Measurements from ENCODE around the gene PRR5. TPM values are rescaled to one million over a fixed set of nuclear protein-coding genes. Genes with fewer than 3 reads are reported as not detected.
"Not testable (repeated sequence)": the region's sequence is repeated elsewhere in the genome, so short reads cannot be mapped to it uniquely, and the experiment has no call there.

PRR5 gene
- polyA plus RNA-seq, 3 donors = 33.5 to 36.1 (median 35.3) TPM

DNA sequence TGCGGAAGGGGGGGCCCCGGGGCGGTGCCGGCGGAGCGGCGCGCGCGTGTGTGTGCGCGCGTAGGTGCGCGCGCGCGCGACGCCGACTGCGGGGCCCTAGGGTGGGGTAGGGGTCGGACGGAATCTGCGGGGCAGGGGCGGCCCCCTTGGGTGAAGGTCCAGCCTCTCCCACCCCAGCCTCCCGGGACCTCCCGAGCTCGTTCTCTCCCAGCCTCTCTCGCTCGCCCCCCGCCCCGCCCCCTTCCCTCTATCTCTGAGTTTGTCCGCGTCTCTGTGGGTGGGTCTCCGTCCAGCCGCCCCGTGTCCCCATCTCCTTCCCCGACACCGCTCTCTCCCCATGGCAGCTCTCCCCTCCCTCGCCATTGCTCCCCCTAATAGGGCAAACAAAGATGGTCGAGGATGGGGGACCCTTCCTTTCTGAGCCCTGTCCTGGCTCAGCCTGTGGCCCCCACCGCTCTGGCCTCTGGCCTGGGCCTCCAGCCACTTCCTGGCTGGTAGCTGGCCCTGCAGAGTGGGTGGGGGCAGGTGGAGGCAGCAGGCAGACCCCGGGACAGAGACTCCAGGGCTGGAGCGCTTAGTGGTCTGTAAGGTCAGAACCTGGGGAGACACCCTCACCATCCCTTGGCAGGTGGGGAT, 33.0 kb upstream of the PRR5 start:
- DNase-seq = no peak

GRCh38 chr22:44669561-44669976, 32.4 kb upstream of the PRR5 start:
- no peak for DNase-seq

DNA sequence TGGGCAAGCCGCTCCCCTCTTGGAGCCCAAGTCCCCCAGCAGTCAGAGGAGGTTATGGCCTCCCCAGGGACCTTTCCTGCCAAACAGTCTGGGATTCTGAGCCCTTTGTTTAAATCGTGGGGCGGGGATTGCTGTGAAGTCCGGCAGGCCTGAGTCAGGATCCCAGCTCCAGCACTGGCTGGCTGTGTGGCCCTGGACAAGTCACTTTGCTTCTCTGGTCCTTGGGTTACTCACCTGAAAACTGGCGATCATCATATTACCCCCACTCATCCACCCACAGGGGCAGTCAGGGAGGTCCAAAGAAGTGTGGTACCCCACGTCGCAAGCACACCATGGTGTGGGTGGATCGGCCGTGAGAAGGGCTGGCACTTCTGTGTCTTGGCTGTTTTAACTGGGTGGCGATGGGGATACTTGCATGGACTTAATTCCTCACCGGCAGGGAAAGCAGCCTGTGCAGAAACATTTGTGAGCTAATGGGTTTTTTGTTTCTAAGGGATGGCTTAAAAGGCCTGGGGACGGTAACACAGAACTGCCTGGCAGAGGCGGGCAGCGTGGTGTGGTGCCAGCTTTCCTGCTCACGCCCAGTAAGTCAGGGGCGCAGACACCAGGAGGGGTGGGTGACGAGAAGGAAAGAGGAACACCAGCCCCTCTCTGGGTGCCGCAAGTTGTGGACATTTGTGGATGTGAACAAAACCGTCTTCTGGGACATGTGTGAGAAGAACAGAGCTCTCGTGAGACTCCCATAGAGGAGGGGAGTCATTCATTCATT, 31.6 kb upstream of the PRR5 start:
- DNase-seq = no peak

DNA sequence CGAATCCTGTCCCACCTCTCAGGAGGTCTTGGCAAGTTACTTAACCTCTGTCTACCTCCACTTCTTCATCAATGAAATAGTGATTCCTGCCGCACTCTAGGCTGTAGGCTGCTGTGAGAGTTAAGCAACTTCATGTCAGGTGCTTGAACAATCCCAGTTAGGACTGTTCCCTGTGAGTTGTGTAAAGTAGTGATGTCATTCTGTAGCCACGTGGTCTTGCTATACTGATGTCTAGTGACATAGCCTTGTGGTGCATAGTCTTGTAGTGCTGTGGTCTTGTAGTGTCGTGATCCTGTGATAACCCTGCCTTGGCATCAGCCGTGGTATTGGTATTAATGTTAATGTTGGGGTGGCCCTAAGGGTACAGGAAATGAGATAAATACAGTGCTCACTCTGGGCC, 30.3 kb upstream of the PRR5 start:
- DNase-seq = no peak

DNA sequence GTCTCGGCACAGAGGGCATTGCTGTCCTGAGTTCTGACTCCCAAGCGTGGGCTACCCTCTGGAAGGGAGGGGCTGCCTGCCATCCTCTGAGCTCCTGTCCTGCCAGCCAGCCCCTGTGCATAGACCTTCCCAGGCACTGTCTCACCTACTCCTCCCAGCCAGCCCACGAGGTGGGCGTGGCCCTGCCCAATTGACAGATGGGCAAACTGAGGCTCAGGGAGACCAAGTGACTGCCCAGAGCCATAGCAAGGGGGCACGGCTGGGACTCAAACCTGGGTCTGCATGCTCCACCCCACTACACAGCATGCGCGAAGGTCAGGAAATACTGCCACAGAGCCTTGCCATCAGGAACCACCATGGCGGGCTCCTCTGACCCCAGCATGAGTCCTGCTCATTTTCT, 29.4 kb upstream of the PRR5 start:
- no peak for DNase-seq

DNA sequence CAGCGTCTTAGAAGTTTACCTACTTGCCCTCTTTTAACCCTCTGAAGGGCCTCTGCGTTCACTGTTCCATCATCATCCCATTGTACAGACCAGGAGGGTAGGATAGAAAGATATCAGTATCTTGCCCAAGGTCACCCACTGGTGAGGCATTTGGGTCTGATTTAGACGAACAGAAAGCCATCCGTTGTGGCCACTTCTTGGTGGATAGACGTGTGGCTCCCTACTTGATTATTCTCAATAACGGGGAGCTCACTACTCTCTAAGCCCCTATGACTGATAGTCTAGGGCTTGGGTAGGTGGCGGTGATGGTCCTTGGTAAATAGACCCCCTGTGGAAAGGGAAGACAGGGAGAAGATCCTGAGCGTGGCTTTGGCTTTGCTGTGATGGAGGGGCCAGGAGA, 28.6 kb upstream of the PRR5 start:
- no peak for DNase-seq

DNA sequence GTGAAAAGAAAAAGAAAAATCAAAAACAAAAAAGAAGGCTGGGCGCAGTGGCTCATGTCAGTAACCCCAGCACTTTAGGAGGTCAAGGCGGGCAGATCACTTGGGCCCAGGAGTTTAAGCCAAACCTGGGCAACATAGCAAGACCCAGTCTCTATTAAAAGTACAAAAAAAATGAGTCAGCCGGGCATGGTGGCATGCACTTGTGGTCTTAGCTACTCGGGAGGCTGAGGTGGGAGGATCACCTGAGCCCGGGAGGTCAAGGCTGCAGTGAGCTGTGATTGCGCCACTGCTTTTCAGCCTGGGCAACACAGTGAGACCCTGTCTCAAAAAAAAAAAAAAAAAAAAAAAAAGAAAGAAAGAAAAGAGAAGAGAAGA, 26.0 kb upstream of the PRR5 start:
- DNase-seq = not testable (repeated sequence)

GRCh38 chr22:44676441-44677352, 25.3 kb upstream of the PRR5 start:
- DNase-seq = no peak

DNA sequence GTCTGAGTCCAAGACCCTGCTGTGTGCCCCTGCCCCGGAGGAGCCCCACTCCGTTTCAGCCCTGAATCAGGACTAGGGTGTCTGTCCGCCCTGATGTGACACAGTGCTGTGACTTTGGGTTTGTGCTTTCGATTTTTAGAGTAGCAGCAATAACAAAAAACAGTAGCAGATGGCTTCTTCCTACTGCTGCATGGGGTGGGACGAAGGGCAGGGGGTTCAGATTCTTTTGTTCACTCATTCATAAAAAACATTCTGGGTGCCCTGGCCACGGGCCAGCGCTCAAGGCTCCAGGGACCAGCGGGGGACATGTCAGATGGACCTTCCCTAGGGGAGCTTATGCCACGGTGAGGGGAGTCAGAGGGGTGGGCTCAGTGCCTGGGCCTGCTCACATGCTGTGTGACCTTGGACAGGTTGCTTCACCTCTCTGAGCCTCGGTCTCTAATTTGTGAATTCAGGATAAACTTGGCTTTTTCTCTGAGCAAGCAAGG, 24.6 kb upstream of the PRR5 start:
- no peak for DNase-seq

- no peak for DNase-seq
Observed at GRCh38 chr22:44677871-44678555, 24.0 kb upstream of the PRR5 start.

- DNase-seq = no peak
Observed at GRCh38 chr22:44678556-44679305, 23.3 kb upstream of the PRR5 start.

- not testable (repeated sequence) for DNase-seq
Observed at GRCh38 chr22:44679306-44679647, 22.7 kb upstream of the PRR5 start.

DNA sequence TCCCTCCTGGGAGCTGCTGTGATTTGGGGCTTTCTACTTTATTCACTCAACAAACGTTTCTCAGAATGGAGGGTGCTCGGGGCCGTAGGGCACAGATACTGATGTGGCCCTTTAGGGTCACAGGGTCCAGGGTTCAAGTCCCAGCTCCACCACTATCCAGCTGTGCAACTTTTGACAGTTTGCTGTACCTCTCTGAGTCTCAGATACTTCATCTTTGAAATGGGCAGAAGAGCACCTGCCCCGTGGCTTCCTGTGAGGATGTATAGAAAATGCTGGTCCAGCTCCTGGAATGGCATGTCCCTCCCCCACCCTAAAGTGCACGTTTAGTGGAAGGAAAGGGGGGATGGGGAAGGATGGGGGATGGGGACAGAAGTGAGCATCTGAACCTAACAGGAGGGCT, 21.9 kb upstream of the PRR5 start:
- DNase-seq = no peak

DNA sequence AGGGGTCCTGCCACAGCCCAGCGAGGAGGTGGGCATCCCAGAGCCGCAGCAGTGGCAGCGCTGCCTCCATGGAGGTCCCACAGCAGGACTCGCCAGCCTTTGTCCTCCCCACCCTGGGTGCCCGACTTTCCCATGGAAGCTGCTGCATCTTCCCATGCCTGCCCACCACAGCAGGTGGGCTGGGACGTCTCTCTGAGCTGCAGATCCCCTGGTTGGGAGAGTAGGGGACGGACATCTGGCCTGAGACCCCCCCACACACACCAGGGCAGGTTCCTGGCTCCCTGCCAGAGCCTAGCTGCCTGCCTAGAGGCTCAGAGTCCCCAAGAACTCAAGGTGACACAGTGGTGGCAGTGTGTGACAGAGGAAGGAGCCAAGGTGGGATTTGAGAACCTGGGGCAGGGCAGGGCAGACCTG, 21.5 kb upstream of the PRR5 start:
- no peak for DNase-seq

- DNase-seq = no peak
Observed at GRCh38 chr22:44682556-44683168, 19.3 kb upstream of the PRR5 start.

- DNase-seq = no peak
Observed at GRCh38 chr22:44683237-44683636, 18.8 kb upstream of the PRR5 start.

- DNase-seq = no peak
Observed at GRCh38 chr22:44683881-44684280, 18.1 kb upstream of the PRR5 start.

DNA sequence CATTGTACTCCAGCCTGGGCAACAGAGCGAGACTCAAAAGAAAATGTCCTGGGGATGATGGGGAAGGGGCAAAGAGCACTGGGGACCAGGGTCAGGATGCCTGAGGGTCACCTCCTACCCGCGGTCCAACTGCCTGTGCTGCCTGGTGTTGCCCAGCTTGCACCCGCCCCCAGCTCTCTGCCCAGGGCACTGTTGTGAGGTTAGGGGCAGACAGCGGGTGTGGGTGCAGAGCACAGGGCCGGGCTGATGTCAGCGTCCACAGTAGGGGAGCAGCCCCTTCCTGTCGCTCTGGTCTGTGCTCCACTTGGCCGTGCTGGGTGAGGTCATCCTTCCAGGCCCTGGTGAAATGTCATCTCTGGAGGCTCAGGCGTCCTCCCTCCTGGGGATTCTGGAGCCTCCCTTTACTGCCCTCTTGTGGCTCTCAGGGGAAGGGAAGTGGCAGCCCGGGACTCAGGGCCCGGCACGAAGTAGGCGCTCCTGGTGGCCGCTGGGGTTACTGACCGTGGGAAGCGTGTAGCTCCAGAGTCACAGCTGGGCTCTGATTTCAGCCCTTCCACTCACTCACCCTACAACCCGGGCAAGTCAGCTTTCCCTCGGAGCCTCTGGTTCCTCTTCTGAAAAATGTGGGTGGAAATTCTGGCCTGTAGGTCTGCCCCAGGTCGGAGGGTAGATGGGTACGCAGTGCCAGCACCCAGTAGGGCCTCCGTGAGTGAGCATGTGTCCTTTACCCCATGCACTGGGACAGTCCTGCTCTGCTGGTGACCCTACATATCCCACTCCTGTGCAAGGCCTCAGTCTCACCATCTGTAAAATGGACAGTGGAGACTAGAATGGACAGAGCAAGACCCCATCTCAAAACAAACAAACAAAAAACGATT, 17.3 kb upstream of the PRR5 start:
- DNase-seq = peak; percentile 92

- no peak for DNase-seq
Observed at GRCh38 chr22:44685384-44686056, 16.5 kb upstream of the PRR5 start.
